GM20000 (cell line): ENCODE measurements around the gene B3GAT3.
"Not testable (repeated sequence)": the region's sequence is repeated elsewhere in the genome, so short reads cannot be mapped to it uniquely, and the experiment has no call there.

Source experiments
- DNase-seq: peaks from one replicate; pipeline ENCODE4 v3.0.0; 2012; ENCODE audit warnings: low spot score
- CTCF ChIP-seq: IDR thresholded peaks from 2 replicates; pipeline ENCODE4 v1.5.1; 2012; ENCODE audit warnings: mild to moderate bottlenecking, control low read depth; ENCODE audit errors: extremely low read depth, missing control alignments

Gene B3GAT3

DNA sequence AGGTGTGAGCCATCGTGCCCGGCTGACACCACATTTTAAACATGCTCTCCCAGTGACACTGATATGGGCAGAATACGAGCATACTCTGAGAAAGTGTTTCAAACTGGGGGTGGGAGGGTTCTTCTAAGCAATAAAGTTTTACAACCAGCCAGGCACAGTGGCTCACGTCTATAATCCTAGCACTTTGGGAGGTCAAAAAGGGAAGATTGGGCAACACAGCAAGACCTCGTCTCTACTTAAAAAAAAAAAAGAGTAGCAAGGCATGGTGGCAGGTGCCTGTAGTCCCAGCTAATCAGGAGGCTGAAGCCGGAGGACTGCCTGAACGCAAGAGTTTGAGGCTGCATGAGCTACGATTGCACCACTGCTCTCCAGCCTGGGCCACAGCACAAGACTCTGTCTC, 22.4 kb upstream of the B3GAT3 start:
- no peak for TF ChIP-seq CTCF
- no peak for DNase-seq

DNA sequence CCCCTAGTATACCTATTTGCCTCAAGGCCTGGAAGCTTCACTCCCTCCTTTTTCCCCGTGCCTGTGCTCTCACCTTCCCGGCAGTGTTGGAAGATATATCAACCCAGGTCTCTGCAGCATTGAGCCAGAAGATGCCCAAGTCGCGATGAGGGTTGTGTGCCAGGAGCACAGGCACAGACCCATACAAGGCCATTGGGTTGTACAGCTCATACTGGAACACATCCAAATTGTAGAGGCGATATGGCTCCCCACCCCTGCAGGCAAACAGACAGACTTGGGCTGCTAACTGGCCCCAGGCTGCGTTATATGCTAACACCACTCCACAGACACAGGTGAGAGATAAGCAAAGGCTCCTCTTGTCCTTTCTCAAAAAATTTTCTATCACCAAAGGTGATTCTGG, 10.7 kb upstream of the B3GAT3 start:
- no peak for TF ChIP-seq CTCF
- DNase-seq, result no peak

DNA sequence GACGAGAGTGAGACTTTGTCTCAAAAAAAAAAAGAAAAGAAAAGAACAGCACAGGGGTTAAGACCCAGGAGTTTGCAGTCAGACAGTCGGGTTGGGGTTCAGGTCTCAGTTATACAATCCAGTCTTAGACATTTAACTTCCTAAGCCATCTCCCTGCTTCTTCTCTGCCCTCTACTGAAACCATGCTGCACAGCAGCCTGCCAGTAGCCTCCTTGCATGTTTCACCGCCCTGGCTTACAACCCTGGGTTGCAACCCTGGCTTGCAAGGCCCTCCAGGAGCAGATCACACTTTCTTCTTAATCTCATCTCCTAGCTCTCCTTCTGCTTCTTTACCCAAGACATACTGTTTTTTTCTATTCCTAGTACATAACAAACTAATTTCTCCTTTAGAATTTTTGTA, 5.9 kb upstream of the B3GAT3 start:
- TF ChIP-seq CTCF, result no peak

GRCh38 chr11:62622476-62623089, 797 bp upstream of the B3GAT3 start:
- TF ChIP-seq CTCF, result no peak

More for the DNA sequence above, 5.9 kb upstream of the B3GAT3 start:
- no peak for DNase-seq

DNA sequence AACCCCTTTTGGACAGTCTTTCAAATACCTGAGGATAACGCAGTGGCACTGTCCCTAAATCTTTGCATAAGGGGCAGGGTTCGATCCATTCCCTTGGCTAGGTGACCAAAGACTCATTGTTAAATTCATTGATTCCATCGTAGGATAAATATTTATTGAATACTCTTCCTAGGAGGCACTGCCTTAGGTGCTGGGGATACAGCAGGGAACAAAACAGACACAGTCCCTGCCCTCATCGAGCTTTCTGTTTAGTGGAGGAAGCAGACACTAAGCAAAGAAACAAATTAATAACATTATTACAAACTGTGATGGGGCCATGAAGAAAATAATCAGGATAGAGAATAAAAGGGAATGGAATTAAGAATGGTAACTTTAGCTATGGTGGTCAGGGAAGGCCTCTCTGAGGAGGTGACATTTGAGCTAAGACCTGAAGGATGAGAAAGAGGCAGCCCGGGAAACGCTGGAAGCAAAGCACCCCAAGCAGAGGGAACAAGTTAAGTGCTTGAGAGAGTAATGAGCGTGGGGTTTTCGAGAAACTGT, 689 bp downstream of the B3GAT3 start:
- no peak for TF ChIP-seq CTCF

More at GRCh38 chr11:62622476-62623089, 797 bp upstream of the B3GAT3 start:
- no peak for DNase-seq

GRCh38 chr11:62616957-62617356, 4.8 kb downstream of the B3GAT3 start:
- DNase-seq, result not testable (repeated sequence)

More for the DNA sequence above, 689 bp downstream of the B3GAT3 start:
- no peak for DNase-seq

DNA sequence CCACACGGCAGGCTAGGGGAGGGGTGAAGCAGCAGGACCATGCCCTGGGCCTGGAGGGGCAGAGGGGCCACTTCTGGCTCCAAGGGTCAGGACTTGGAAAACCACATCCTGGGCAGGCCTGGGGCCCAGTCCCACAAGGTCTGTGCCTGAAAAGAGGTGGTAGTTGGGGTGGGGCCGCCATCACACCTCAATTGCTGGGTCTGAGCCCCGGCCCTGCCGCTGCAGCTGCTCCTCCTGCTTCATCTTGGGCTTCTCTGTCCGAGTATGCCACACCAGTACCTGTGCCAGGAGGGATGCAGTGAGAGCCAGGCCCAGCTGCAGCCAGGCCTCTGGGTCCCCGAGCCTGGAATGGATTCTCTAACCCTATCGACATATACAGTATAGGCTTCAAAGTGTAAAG, 6.3 kb downstream of the B3GAT3 start:
- no peak for DNase-seq
- TF ChIP-seq CTCF, result no peak

DNA sequence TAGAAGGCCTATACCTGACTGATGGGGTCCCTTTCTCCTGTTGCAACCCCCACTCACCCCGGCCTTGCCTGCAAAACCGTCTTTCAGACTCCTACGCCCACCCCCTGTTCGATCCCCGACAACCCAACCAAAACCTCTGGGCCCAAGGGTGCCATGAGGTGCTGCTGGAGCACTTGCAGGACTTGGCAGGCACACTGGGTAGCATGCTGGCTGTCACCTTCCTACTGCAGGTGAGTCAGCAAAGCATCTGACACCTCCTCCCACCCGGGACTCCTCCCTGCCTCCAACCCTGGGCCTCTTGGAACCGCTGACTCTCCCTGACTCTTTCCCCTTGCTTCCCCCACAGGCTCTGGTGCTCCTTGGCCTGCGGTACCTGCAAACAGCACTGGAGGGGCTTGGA, 7.5 kb downstream of the B3GAT3 start:
- DNase-seq, result no peak
- TF ChIP-seq CTCF, result no peak
